COLO829 (cell line): ENCODE data around the gene SAMD14.

Experiments
- DNase-seq: peaks from one replicate; pipeline ENCODE4 v3.0.0; 2012; ENCODE audit warnings: low spot score

SAMD14 gene

DNA sequence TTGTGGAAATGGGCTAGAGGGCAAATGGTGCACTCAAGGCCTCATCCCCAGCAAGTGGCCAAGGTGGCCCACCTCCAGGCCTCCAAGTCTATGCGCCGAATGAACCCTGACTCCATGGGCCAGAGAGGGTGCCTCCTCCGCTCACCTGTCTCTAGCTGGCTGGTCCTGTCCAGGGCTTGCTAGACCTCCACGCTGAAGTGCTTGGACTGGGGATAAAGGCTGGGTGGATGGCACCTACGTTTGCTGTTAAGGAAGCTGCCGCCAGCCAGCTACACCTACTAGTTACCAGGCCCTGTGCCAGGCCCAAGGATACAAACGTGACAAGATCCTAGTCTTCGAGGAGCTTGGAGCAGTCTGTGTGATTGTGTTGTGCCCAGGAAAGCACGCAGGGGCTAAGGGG is 35.1 kb upstream of the SAMD14 start:
- no peak for DNase-seq

DNA sequence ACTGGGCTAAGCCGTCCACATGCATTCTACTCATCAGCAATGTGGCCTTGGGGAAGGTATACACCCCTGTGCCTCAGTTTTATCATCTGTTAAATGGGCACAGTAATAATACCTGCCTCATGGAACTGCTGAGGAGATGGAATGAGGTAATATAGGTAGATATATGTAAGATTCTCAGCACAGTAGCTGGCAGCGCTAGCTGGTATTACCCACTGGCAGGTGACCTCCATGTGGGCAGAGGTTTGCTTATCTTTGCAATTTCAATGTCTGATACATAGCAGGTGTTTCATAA is 34.7 kb upstream of the SAMD14 start:
- no peak for DNase-seq

DNA sequence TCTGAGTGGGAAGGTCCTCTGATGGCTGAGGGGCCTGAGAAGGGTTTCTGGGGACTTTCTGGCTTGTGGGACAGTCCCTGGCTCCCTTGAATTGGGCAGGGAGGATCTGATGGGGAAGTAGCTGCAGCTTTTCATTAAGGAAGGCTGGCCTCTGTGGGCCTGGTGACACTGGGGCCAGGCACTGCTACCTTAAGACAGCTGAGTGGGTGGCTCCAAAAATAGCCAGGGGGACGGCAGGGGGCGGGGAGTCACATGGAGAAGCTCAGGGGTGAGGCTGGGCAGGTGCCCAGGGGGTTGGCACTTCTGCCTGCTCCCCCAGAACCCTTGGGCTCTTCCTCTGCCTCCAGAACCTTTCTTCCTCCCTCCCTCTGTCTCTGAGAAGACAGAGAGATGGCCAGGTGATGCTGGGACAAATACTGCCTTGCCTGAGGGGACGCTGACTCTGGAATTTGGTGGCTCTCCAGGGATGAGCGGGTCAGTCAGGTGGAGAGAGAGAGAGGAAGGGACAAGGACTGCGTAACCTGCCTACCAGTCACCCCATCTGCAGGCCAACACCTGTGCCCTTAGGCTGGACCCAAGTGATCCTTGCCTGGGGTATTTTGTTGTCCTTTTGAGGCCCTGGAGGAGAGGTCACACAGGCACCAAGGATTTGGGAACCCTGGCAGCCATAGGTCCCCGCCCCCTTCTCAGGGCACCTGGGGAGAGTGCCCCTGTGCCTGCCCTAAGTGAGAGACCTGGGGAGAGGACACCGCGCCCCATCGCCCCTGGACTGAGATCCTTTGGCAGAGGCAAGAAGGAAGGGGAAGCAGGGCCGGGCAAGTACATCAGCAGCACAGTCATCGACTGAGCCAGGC is 34.1 kb upstream of the SAMD14 start:
- DNase-seq = no peak

DNA sequence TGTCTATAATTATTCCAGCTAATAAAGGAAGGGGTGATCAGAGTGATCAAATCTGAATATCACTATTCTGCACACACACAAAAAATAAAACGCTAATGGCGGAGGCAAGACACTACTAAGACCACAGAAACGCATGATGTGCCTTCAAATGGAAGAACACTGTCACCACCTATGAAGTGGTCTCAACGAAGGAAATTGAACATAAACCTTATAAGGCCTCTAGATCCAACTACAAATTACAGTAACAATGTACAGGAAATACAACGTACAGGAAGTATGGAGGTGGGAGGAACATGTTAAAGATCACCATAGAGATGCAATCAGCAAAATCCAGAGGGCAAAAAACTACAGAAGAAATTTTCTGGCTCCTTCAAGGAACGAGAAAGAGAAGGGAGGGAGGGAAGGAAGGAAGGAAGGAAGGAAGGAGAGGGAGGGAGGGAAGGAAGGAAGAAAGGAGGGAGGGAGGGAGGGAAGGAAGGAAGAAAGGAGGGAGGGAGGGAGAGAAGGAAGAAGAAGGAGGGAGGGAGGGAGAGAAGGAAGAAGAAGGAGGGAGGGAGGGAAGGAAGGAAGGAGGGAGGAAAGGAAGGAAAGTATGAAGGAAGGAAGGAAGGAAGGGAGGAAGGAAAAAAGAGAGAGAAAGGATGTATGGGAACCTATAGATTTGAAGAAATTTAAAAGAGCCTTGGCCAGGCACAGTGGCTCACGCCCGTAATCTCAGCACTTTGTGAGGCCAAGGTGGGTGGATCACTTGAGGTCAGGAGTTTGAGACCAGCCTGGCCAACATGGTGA is 32.7 kb upstream of the SAMD14 start:
- no peak for DNase-seq

DNA sequence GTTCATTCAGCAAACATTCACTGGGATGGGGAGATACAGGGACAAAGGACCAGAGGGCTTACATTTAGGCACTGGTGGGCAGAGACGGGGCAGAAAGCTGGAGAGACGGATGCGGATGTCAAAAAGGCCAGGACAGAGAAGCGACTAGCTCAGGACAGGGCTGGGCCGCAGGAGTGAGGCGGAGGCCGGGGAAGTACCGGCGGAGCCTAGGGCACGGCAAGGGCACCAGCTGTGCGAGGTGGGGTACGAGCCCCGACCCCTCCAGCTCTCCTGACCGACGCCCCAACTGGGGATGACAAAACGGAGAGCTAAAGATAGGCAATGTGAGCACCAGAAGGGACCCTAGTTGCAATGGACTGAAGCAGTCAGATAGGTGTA is 31.9 kb upstream of the SAMD14 start:
- DNase-seq = no peak

DNA sequence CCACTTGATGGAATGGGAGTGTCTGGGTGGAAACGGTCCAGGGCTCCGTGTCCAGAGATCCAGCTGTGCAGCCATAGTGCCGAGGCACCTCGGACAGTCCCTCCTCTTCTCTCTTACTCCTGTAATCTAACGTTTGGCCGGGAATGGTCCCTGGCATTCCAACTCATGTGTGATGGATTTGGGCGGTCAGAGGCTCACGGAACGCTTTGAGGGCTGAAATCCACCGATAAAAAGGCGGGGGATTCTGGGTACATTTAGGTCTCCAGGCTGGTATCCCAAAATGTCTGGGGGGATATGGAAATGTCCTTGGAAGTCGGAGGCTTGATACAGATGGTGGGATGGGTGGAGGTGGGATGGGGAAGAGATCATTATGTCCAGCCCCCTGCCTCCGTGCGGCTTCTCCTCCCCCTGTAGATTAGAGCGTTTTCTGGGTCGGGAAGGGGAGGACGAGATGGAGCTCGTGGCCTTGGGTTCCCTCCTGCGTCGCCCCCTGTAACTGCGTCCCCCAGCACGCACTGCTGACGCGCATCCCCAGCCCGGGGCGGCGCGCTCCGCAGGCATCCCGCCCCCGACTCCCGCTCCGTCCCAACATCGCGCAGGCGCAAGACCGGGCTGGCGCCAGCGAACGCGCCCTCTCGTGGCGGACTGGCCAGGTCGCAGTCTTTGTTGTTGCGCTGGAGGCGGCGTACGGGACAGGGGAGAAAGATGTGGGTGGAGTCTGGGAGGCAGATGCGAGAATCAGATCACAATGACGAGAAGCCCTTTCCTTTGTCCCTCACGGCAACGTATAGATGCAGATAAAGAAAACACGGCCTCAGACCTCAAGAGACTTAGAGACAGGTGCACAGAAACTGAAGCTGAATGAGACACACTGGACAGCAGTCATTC is 31.3 kb upstream of the SAMD14 start:
- DNase-seq = peak; percentile 99

DNA sequence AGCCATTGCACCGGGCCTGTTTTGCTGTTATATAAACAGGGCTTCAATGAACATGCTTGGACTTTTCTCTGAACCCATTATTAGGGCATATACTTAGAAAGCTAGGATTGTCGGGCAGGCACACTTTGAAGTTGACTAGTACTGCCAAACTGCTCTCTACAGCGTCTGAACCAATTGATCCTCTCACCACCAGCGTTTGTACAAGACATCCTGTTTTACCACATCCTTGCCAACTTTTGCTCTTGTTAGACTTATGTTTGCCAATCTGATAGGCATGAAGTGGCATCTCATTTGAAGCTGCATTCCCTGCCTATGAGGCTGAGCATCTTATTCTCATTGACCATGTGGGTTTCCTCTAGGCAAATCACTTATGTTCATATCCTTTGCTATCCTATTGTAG is 27.9 kb upstream of the SAMD14 start:
- no peak for DNase-seq

DNA sequence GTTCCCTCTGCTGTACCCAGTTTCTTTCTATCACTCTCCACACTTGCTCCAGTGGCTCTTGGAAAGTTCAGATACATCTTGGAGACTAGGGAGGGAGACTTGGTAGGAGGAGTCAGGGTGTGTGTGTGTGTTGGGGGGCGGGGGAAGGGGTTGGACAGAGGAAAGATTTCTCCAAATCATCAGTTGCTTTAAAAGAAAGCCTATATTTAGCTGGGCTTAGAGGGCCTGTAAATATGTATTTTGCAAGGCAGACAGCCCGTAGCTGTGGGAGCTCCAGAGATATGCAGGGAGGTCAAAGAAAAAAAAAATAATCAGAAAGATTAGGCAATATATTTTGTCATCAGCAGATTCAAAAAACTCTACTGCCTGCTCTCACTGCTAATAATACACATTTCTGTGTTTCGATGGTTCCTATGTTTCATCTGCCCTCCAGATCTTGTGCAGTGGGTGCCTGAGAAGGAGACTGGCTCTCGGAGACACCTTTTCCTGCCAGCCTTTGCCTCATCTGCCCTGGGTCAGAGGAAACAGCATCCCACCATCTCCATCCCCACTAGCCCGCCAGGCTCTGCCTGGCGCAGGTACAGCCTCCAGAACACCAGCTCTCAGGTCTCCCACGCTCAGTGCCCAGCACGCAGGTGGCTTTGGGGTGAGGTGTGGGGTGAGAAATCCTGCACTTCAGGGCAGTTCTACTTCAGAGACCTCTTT is 25.3 kb upstream of the SAMD14 start:
- no peak for DNase-seq

DNA sequence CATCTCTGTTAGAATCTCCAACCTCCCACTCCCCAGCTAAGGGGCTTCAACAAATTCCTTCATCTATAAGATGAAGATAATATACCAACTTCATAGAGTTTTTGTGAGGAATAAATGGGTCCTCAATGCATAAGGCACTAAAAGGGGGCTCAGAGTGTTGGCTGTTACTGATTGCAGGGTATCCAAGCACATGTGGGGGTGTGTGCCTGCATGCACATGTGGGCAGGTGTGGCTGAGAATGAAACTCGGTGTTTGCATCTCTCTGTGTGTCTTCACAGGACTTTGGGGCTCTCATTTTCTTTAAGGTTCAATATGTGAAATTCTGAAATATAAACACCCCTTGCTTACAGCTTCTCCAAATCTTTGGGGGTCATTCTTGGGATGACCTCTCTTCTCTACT is 24.6 kb upstream of the SAMD14 start:
- DNase-seq = no peak

DNA sequence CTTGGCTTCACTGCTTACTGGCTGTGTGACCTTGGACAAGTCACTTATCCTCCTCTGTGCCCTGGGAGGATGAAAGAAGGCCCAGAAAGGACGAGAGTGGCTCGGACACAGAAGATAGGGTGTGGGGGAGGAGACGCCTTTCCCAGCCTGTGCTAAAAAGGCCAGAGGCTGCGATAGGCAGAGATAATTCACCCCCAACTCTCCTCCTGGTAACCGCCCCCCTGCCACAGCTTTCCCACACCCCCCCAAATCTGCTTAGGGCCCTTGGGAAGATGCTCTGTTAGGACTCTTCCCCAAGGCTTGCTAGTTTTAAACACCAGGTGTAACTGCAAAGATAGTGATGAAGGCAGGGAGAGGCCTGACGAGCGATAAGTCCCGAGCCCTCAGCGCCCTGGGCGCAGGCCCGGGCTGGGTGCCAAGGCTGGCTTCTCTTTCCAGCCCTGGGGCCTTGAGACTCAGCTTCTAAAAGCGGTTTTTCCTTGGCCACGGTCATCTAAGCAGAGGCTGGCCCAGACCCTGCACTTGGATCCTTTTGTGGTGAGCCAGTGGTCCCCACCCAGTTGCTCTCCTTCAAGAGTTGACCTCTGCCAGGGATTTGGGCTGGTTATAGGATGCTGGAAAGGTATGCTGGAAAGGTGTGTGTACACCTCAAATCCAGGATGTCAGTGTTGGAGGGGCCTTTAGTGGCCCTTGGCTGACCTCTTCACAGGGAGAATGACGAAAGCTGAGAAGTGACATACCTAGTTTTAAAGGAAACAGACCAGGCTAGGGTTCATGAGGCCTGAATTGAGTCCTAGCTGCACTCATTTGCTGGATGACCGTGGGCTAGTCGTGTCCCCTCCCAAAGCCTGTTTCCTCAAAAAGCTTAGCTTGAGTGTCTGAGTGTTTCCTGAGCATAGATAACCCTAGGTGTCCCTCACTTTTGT is 24.0 kb upstream of the SAMD14 start:
- DNase-seq = no peak

DNA sequence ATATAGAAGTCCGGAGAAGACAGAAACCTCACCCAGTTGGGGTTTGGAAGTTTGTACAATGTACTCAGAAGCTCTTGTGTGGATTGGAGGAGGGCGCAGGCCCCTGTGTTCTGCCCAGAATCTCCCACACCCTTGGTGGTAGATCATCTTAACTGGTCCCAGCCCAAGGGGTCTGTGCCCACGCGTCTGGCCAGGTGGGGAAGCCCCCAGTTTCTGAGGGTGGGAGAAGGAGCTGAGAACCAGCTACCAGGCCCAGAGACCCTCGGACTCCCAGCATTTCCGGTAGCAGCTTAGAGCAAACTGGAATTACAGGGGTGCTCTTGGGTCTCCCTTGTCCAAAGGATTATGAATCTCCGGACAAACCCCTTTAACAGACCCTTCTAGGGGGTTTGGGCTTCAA is 22.8 kb upstream of the SAMD14 start:
- DNase-seq = no peak

DNA sequence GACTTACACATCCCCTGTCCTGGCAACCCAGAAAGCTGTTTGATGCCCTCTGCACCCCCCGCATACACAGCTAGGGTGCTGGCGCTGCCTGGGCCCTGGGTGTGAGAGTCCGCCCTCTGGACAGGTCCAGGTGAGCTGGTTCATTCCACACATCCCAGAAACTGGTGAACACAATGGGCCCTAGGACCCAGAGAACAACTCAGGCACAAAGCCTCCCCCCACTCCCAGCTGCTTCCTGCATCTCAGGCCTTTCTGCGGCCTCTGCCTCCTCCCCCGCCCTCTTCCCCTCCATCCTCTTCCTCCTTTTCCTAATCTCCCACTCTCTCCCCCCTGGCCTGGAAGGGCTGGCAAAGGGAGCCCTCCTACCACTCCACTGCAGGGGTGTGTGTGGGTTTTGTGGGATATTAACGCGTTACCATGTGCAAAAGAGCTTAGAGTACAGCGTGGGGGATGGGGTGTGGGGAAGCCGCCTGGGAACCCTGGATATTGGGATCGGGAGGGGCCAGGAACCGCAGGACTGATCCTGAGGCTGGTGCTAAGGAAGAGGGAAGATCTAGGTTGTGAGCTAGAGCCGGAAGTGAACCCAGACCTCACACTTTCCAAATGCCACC is 22.1 kb upstream of the SAMD14 start:
- DNase-seq = peak; percentile 89

DNA sequence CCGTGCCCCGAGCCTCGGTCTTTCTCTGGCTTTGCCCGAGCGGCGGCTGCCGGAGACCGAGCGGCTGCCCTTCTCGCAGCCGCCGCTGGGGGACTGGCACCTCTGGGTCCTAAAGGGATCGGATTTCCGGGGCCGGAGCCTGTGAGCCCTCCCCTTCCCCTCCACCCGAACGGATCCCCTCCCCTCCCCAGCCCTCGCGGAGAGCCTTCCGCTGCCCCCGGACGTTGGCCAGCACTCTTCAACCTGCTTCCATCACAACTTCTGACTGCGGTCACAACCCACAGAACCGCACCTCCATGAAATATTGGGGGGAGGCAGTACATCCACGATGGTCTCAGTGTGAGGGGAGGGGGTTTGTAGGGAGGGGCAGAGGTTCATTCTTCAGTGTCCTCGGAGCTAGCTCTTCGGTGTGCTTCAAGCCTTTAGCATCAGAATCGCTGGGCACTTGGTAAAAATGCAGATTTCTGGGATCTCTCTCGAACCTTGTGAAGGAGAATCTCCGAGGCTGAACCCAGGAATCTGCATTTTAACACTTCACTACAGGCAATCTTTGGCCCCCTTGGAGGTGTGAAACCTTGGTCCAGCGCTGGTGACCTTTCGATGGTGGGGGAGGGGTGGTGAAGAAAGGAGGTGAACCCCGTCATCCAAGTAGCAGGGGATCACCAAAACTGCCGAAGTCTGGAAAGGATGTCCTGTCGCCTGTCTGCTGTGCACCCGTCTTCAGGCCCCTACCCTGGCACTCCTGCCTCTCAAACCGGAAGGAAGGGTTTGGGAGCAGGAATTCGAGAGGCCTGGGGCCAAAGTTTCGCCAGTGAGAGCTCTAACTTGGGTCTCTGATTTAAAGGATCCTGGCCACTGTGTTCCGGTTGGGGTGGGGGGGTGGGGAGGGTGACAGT is 21.3 kb upstream of the SAMD14 start:
- peak; percentile 90 for DNase-seq

DNA sequence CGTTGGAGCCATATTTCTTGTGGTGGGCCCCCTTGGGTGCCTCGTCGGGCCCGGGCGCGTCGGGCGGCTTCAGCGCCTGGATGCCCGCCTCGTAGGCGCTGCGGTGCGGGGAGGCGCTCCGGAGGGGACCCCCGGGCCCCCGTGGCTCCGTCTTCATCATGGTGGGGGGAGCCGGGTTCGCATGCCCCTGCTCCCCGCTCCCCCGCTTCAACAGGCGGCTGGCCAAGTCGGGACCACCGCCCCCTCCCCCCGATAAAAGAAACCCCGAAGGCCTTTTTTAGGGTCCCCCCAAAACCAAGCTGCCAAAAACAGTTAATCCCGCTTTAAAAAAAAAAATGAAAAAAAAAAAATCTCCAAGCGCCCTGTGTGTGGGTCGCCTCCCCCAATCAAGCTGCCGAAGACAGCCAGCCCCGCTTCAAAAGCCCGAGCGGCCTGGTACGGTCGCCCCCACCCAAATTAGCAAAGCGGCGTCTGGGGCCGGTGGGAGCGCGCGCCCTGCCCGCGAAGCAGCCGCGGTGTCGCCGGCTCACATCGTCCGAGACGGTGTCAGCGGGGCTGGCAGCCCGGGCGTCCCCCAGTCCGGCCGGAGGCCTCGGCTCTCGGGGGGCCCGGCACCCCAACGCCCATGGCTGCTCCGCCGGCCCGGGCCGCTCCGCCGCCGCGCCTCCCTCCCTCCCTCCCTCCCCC is 20.5 kb upstream of the SAMD14 start, which contains the start of gene PPP1R9B:
Gene PPP1R9B, minus strand, starts transcription at position 324 of the 687 bp plus-strand sequence. Its CDS starts 164 bp downstream, at position 160.
- no peak for DNase-seq

DNA sequence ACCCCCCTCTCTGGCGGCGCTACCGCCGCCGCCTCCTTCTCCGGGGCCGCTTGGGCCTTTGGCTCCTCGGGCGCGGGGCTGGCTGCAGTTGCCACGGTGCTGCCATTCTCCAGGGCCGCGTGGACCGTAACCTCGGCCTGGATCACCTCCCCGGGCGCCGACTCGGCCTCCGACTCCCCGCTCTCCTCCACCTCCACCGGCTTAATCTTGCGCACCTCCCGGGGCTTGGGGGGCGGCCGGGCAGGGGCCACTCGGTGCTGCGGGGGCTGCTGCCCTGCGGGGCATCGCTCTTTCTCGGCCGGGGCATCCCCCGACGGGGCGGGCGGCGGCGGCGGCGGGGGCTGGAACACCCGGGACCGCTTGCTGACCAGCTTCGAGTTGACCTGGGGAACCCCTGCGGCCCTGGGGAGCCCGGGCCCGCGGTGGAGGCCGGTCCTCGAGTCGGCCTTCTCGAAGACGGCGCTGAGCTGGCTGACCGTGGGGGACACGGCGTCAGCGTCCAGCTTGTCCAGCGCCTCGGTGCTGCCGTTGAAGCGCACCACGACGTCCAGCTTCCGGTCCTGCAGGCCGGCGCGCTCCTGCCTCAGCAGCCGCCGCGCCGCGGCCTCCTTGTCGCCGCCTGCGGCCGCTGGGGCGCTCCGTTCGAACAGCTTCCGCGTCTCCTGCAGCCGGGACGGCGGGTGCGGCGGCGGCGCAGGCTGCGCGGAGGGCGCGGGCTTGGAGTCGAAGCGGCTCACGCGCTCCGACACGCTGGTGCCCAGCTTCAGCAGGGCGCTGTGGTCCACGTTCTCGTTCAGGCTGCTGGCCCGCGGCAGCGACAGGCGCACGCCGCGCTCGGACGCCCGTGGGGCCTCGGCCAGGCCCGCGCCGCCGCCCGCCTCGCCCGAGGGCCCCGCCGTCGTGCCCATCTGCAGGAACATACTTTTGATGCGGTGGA is 19.7 kb upstream of the SAMD14 start:
- no peak for DNase-seq

DNA sequence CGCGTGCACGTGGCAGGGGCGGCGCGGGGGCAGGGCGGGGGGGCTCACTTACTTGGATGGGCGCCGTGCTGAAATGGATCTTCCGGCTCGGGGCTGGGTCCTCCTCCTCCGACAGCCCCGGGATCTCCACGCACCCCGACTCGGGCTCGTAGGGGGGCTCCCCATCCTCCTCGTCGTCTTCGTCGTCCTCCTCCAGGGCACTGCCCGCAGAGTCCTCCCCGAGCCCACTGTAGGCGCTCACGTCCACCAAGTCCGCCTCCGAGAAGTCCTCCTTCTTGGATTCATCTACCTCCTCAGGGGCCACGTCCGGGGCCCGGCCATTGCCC is 19.1 kb upstream of the SAMD14 start:
- no peak for DNase-seq

DNA sequence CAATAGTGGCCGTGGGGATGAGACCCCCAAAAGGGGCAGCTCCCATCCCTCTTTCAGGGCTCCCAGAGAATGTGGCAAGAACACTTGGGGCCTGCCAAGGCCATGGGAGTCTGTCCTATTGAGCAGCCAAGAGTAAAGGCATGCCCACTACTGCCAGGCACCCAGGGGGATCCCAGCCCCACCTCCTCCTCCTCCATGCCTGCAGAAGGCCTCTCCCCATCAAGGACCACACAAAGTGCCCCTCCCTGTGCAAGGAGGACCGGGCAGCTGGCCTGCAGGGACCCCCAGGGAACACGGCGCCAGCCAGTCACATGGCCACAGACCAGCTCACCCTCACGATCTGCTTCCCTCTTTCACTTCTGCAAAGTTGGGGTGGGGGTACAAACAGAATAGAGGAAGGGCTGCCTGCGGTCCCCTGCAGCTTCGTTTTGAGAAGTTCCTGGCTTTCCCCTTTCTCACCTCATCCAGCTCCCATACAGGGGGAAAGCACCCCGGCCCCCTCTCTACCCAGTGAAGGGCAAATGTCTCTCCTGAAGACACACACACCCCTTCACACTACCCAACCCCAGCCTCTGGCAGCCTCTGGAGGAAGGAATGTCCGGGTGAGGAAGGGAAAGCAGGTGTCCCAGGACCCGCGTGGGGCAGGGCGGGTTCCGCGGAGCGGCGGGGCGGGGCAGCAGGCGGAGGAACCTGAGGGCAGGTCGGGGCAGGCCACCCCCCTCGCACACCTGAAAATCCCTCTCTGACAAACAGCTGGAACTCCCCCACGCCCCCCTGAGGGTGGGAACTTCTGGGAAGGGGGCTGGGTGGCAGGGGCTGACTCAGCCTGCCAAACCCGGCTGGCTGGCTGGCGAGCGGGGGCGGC is 18.5 kb upstream of the SAMD14 start:
- no peak for DNase-seq
